Sigmoid colon (tissue), 4 donors: ENCODE measurements around the gene SKOR1.

Experiments used
- EP300 ChIP-seq, 4 donors: sonication (generic); formaldehyde crosslinking; IDR thresholded peaks; one replicate each; pipeline ENCODE4 v1.6.1; 2017; ENCODE audit warnings: antibody characterized with exemption in 4 of 4
- POLR2A ChIP-seq, 2 donors: fragments of 450-650 bp; IDR thresholded peaks; one replicate each; pipeline ENCODE4 v1.6.1; 2016; ENCODE audit warnings: antibody characterized with exemption in 2 of 2, mild to moderate bottlenecking in 2 of 2, moderate library complexity in 2 of 2
- POLR2AphosphoS5 ChIP-seq, 4 donors: sonication (generic); formaldehyde crosslinking; IDR thresholded peaks; one replicate each; pipeline ENCODE4 v1.6.1; 2017; ENCODE audit warnings: antibody characterized with exemption in 4 of 4
- TF ChIP-seq, protein P1 (sequence below), 4 experiments: fragments of 450-650 bp in 3 of 4; fragments of 200-600 bp in 1 of 4; IDR thresholded peaks; one replicate each; pipeline ENCODE4 v1.5.1; 2016 to 2019; ENCODE audit warnings: antibody characterized with exemption in 4 of 4, mild to moderate bottlenecking in 3 of 4, moderate library complexity in 2 of 4

- TF ChIP-seq, protein P1, sequence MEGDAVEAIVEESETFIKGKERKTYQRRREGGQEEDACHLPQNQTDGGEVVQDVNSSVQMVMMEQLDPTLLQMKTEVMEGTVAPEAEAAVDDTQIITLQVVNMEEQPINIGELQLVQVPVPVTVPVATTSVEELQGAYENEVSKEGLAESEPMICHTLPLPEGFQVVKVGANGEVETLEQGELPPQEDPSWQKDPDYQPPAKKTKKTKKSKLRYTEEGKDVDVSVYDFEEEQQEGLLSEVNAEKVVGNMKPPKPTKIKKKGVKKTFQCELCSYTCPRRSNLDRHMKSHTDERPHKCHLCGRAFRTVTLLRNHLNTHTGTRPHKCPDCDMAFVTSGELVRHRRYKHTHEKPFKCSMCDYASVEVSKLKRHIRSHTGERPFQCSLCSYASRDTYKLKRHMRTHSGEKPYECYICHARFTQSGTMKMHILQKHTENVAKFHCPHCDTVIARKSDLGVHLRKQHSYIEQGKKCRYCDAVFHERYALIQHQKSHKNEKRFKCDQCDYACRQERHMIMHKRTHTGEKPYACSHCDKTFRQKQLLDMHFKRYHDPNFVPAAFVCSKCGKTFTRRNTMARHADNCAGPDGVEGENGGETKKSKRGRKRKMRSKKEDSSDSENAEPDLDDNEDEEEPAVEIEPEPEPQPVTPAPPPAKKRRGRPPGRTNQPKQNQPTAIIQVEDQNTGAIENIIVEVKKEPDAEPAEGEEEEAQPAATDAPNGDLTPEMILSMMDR (IDR thresholded peaks at IDR 0.05) = no peak
- TF ChIP-seq POLR2AphosphoS5 (IDR thresholded peaks at IDR 0.05) (no peak), POLR2A (IDR thresholded peaks at IDR 0.05) (no peak), EP300 (IDR thresholded peaks at IDR 0.05) (no peak)
Measured at GRCh38 chr15:67840749-67841512, 15.6 kb downstream of the SKOR1 start.
